Measurements from ENCODE around the gene UGGT1.

DNA sequence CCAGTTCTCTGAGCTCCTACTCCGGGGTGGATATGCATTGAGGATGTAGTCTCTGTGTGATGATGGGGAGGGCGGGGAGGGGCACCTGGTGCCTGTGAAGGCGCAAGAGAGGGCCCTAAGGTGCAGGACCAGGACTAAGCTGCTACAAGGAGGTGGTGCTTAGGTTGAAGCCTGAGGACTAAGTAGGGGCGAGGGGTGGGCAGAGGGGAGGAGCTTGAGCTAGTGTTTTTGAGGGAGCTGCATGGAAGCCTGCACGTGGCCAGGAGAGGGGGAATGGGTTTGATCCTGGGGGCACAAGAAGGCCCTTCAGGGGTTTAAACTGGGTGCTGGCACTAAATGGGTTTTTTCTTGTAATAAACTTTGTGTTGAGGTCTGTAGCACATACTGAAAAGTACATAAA is 105.0 kb downstream of the UGGT1 start:
- TF ChIP-seq, protein P1, sequence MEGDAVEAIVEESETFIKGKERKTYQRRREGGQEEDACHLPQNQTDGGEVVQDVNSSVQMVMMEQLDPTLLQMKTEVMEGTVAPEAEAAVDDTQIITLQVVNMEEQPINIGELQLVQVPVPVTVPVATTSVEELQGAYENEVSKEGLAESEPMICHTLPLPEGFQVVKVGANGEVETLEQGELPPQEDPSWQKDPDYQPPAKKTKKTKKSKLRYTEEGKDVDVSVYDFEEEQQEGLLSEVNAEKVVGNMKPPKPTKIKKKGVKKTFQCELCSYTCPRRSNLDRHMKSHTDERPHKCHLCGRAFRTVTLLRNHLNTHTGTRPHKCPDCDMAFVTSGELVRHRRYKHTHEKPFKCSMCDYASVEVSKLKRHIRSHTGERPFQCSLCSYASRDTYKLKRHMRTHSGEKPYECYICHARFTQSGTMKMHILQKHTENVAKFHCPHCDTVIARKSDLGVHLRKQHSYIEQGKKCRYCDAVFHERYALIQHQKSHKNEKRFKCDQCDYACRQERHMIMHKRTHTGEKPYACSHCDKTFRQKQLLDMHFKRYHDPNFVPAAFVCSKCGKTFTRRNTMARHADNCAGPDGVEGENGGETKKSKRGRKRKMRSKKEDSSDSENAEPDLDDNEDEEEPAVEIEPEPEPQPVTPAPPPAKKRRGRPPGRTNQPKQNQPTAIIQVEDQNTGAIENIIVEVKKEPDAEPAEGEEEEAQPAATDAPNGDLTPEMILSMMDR (IDR thresholded peaks at IDR 0.05): no peak
- TF ChIP-seq EZH2phosphoT487 (IDR thresholded peaks at IDR 0.05; ENCODE audit: borderline replicate concordance, low read depth): no peak
- no peak for TF ChIP-seq GATA2 (CRISPR knock-in tag; IDR thresholded peaks at IDR 0.05)
- no peak for TF ChIP-seq REST (IDR thresholded peaks at IDR 0.05; ENCODE audit: low read depth, low read length)
